ENCODE data around the gene UNC13A. TPM values are rescaled to one million over a fixed set of nuclear protein-coding genes. Genes with fewer than 3 reads are reported as not detected.
A peak's percentile ranks its signal among the peaks of the same experiment; 100 is the strongest.

The UNC13A gene
- total RNA-seq, 1 experiment from 2014 or later: 22.2 TPM

- Histone ChIP-seq H2BK15ac (ENCODE audit: low read depth, low read length) (no peak overlapping the region), H3K4me1 (ENCODE audit: insufficient read depth, low read length) (peaks cover 4% of the 10 kb centered on the region; the same call in 1 of the 2 replicates), H4K20me1 (ENCODE audit: control insufficient read depth, insufficient read depth, insufficient read length) (no peaks in the 10 kb centered on the region), H3K23me2 (ENCODE audit: insufficient read length, low read depth, low read length, poor library complexity, severe bottlenecking) (peaks cover 19% of the 10 kb centered on the region), H2AK5ac (ENCODE audit: insufficient read length, low read length) (no peak overlapping the region), H3K14ac (ENCODE audit: insufficient read depth, low read length) (no peak overlapping the region), H3K27ac (ENCODE audit: insufficient read length, low read depth, low read length) (no peak overlapping the region), H3K79me2 (ENCODE audit: insufficient read depth, low read length) (peaks cover 11% of the 10 kb centered on the region), H3K4me2 (ENCODE audit: insufficient read depth, insufficient read length, low read length) (peak overlapping the region; percentile 60), H3K79me1 (ENCODE audit: insufficient read depth, low read depth, low read length, poor library complexity, severe bottlenecking) (no peaks in the 10 kb centered on the region), H3K4ac (ENCODE audit: low read depth, low read length) (no peak overlapping the region), H3K9me3 (ENCODE audit: control insufficient read depth, low read depth, low read length) (no peaks in the 10 kb centered on the region), H4K8ac (replicated peaks; ENCODE audit: insufficient read length, low read depth, low read length) (no peak overlapping the region), H2BK120ac (ENCODE audit: low read depth, low read length, poor library complexity, severe bottlenecking) (no peak overlapping the region), H3K9ac (ENCODE audit: extremely low read depth, insufficient read length, low read length) (no peak overlapping the region), H2BK12ac (ENCODE audit: insufficient read length, low read depth, low read length) (no peak overlapping the region), H4K91ac (ENCODE audit: insufficient read length, low read depth, low read length) (no peak overlapping the region), H3K23ac (ENCODE audit: insufficient read length, low read depth, low read length) (no peak overlapping the region), H3K18ac (ENCODE audit: insufficient read length, low read depth, low read length) (no peak overlapping the region), H2BK20ac (ENCODE audit: low read depth, low read length, poor library complexity, severe bottlenecking) (no peak overlapping the region), H3K27me3 (ENCODE audit: insufficient read depth, low read length) (no peaks in the 10 kb centered on the region), H2AFZ (ENCODE audit: low read length) (no peak overlapping the region), H3K56ac (ENCODE audit: insufficient read length, low read depth, low read length) (no peak overlapping the region), H3T11ph (ENCODE audit: low read length) (no peak overlapping the region), H2BK5ac (ENCODE audit: insufficient read length, low read length) (no peak overlapping the region), H4K5ac (ENCODE audit: insufficient read length, low read depth, low read length) (no peak overlapping the region)
- Mint-ChIP-seq H3K4me1 (peaks cover 19 to 26% of the 10 kb centered on the region in 2 experiments), H3K27ac (peak overlapping the region in 2 of 3 experiments; percentile 12 to 56; a peak in 5 of 7 replicates), H3K27me3 (ENCODE audit: low read depth) (no peaks in the 10 kb centered on the region; the same call in none of the 2 replicates), H3K9me3 (no peaks in the 10 kb centered on the region; a peak in 1 of 5 replicates), H3K36me3 (ENCODE audit: insufficient read depth in 1 of 3, low read depth in 3 of 3) (peaks cover 0 to 5% (median 2%) of the 10 kb centered on the region in 3 experiments; a peak in 3 of 7 replicates), H3K4me3 (peak overlapping the region; percentile 88 to 100)
- peak; percentile 76 for DNase-seq
- no CpG with 5 or more reads among the region's 10 CpGs for WGBS (ENCODE audit: extremely low coverage, insufficient read length, low lambda C conversion rate)
- TF ChIP-seq, protein P1, sequence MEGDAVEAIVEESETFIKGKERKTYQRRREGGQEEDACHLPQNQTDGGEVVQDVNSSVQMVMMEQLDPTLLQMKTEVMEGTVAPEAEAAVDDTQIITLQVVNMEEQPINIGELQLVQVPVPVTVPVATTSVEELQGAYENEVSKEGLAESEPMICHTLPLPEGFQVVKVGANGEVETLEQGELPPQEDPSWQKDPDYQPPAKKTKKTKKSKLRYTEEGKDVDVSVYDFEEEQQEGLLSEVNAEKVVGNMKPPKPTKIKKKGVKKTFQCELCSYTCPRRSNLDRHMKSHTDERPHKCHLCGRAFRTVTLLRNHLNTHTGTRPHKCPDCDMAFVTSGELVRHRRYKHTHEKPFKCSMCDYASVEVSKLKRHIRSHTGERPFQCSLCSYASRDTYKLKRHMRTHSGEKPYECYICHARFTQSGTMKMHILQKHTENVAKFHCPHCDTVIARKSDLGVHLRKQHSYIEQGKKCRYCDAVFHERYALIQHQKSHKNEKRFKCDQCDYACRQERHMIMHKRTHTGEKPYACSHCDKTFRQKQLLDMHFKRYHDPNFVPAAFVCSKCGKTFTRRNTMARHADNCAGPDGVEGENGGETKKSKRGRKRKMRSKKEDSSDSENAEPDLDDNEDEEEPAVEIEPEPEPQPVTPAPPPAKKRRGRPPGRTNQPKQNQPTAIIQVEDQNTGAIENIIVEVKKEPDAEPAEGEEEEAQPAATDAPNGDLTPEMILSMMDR (conservative IDR thresholded peaks at IDR 0.05): no peak
Measured at GRCh38 chr19:17688853-17689595, 870 bp upstream of the UNC13A start.

Data from H9 (cell line).